Right lobe of liver (tissue), 4 donors: ENCODE data around the gene CD48.

Source experiments
- POLR2A ChIP-seq: fragments of 450-650 bp; IDR thresholded peaks from one replicate; pipeline ENCODE4 v1.6.1; 2017; ENCODE audit warnings: antibody characterized with exemption, mild to moderate bottlenecking
- TF ChIP-seq, protein P1 (sequence below), 4 donors: fragments of 200-600 bp in 3 of 4; fragments of 450-650 bp in 1 of 4; IDR thresholded peaks; one replicate each; pipeline versions ENCODE4 v1.5.1 to v1.8.0; 2016 to 2022; ENCODE audit warnings: antibody characterized with exemption in 4 of 4, mild to moderate bottlenecking in 2 of 4
- donor health status: DM: no; HTN: no; CAD: no.
- donor health status: DM: no; HTN: no; CAD: no.
- donor health status: DM: no; HTN: yes; CAD: no.

DNA sequence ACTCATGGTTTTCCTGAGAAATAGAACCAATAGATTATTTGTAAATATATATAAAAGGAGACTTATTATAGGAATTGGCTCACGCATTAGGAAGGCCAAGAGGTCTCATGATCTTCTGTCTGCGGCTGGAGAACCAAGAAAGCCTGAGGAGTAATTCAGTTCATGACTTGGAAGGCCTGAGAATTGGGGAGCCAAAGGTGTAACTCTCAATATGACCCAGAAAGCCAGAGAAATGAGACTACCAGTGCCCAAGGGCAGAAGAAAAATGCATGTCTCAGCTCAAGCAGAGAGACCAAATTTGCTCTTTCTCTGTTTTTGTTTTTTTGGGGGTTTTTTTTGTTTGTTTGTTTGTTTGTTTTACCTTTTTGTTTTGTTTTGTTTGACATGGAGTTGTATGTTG, 46.9 kb upstream of the CD48 start:
- TF ChIP-seq, protein P1, sequence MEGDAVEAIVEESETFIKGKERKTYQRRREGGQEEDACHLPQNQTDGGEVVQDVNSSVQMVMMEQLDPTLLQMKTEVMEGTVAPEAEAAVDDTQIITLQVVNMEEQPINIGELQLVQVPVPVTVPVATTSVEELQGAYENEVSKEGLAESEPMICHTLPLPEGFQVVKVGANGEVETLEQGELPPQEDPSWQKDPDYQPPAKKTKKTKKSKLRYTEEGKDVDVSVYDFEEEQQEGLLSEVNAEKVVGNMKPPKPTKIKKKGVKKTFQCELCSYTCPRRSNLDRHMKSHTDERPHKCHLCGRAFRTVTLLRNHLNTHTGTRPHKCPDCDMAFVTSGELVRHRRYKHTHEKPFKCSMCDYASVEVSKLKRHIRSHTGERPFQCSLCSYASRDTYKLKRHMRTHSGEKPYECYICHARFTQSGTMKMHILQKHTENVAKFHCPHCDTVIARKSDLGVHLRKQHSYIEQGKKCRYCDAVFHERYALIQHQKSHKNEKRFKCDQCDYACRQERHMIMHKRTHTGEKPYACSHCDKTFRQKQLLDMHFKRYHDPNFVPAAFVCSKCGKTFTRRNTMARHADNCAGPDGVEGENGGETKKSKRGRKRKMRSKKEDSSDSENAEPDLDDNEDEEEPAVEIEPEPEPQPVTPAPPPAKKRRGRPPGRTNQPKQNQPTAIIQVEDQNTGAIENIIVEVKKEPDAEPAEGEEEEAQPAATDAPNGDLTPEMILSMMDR (IDR thresholded peaks at IDR 0.05): no peak
- TF ChIP-seq POLR2A: no peak
